Ishikawa (cell line): ENCODE measurements around the gene MUC5B.

ENCODE experiments used
- CEBPB ChIP-seq: IDR thresholded peaks from 2 replicates; pipeline ENCODE4 v1.6.1; 2012
- CREB1 ChIP-seq: IDR thresholded peaks from 2 replicates; pipeline ENCODE4 v1.6.1; 2012; ENCODE audit warnings: low read depth
- EGR1 ChIP-seq: IDR thresholded peaks from 2 replicates; pipeline ENCODE4 v1.6.1; 2012
- EP300 ChIP-seq: IDR thresholded peaks from 2 replicates; pipeline ENCODE4 v1.6.1; 2012; ENCODE audit warnings: borderline replicate concordance
- FOXM1 ChIP-seq: IDR thresholded peaks from 2 replicates; pipeline ENCODE4 v1.6.1; 2012; ENCODE audit warnings: low read depth, borderline replicate concordance
- MAX ChIP-seq: IDR thresholded peaks from 2 replicates; pipeline ENCODE4 v1.6.1; 2012
- NFIC ChIP-seq: IDR thresholded peaks from 2 replicates; pipeline ENCODE4 v1.6.1; 2012
- RAD21 ChIP-seq: IDR thresholded peaks from 2 replicates; pipeline ENCODE4 v1.6.1; 2012; ENCODE audit warnings: low read depth
- REST ChIP-seq: IDR thresholded peaks from 2 replicates; pipeline ENCODE4 v1.6.1; 2012; ENCODE audit warnings: low read depth, mild to moderate bottlenecking
- TAF1 ChIP-seq: IDR thresholded peaks from 2 replicates; pipeline ENCODE4 v1.6.1; 2012; ENCODE audit warnings: low read depth, mild to moderate bottlenecking
- TCF12 ChIP-seq: IDR thresholded peaks from 2 replicates; pipeline ENCODE4 v1.6.1; 2012; ENCODE audit warnings: low read depth
- TEAD4 ChIP-seq: IDR thresholded peaks from 2 replicates; pipeline ENCODE4 v1.6.1; 2012
- USF1 ChIP-seq: IDR thresholded peaks from 2 replicates; pipeline ENCODE4 v1.6.1; 2012
- YY1 ChIP-seq: IDR thresholded peaks from 2 replicates; pipeline ENCODE4 v1.6.1; 2012; ENCODE audit warnings: low read depth
- ZBTB7A ChIP-seq: IDR thresholded peaks from 2 replicates; pipeline ENCODE4 v1.6.1; 2012; ENCODE audit warnings: low read depth

The MUC5B gene

GRCh38 chr11:1208394-1209261, 14.2 kb upstream of the MUC5B start:
- TF ChIP-seq CEBPB (no peak), RAD21 (no peak), TCF12 (no peak), NFIC (no peak), CREB1 (no peak), TEAD4 (no peak), TAF1 (no peak), REST (no peak), EP300 (no peak), EGR1 (no peak), YY1 (no peak), USF1 (no peak), ZBTB7A (no peak), MAX (no peak), FOXM1 (no peak)

- TF ChIP-seq ZBTB7A = no peak
- no peak for TF ChIP-seq CREB1
- no peak for TF ChIP-seq TEAD4
- no peak for TF ChIP-seq USF1
- TF ChIP-seq YY1 = no peak
- TF ChIP-seq TAF1 = no peak
- TF ChIP-seq TCF12 = no peak
- no peak for TF ChIP-seq EP300
- no peak for TF ChIP-seq FOXM1
- no peak for TF ChIP-seq RAD21
- no peak for TF ChIP-seq EGR1
- TF ChIP-seq NFIC = no peak
- no peak for TF ChIP-seq MAX
- no peak for TF ChIP-seq REST
- TF ChIP-seq CEBPB = no peak
These were observed 13.4 kb upstream of the MUC5B start for GRCh38 chr11:1209371-1210057.

- TF ChIP-seq USF1 (no peak), NFIC (no peak), CREB1 (no peak), TAF1 (no peak), FOXM1 (no peak), MAX (no peak), ZBTB7A (no peak), YY1 (no peak), REST (no peak), RAD21 (no peak), CEBPB (no peak), TEAD4 (no peak), EP300 (no peak), EGR1 (no peak), TCF12 (no peak)
These were observed 11.0 kb upstream of the MUC5B start for GRCh38 chr11:1211838-1212237.
